Measurements from ENCODE around the gene PRICKLE4. TPM values are rescaled to one million over a fixed set of nuclear protein-coding genes. Genes with fewer than 3 reads are reported as not detected.

Gene PRICKLE4
- total and polyA plus RNA-seq, 2 of the 4 experiments (the other 2 are of a cell fraction): 0.72 TPM; not detected in 1

DNA sequence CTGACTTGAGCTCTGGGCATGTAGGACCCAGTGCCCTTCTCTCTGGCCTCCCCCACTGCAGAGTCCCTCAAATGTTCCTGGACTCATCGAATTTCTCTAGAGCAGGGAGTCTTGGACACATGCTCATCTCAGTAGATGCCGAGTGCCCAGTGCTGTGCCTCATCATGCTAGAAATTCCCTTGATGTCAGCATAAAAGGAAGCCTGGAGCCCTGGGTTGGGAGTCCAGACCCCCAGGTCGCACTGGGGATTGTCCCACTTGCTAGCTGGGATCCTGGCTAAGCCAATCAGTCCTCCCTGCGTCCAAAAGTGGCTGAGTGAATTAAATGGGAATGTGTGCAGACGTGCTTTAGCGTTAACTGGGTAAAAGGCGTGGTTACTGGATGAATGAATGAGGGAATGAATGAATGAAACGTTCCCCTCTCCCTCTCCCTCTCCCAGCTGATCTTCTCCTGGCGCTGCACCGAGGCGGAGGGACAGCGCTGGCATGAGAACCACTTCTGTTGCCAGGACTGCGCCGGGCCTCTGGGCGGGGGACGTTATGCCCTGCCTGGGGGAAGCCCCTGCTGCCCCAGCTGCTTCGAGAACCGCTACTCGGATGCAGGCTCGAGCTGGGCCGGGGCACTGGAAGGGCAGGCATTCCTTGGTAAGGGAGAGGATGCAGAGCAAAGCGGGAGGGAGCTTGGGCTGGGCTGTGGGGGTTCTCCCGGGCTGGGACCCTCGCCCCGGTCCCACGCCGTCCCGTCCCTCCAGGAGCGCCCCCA is 5.3 kb downstream of the PRICKLE4 start:
- Histone ChIP-seq H2BK120ac (ENCODE audit: low read depth, low read length) (peak overlapping the region; percentile 46; the same call in 1 of the 2 replicates), H4K5ac (ENCODE audit: low read depth, low read length) (peak overlapping the region; percentile 52), H3K27me3 (ENCODE audit: control insufficient read depth, insufficient read depth, low read length) (no peaks in the 10 kb centered on the region), H3K27ac (ENCODE audit: insufficient read depth, low read length) (peak overlapping the region; percentile 42), H3K18ac (ENCODE audit: low read depth, low read length) (no peak overlapping the region), H3K14ac (replicated peaks; ENCODE audit: low read depth, low read length) (peak overlapping the region; percentile 58), H3K4me3 (ENCODE audit: insufficient read depth, low read depth, low read length) (peak overlapping the region; percentile 97), H2BK20ac (ENCODE audit: low read depth, low read length) (no peak overlapping the region), H3K4me1 (ENCODE audit: control insufficient read depth, insufficient read depth, low read length) (peaks cover 11% of the 10 kb centered on the region), H3K9me1 (ENCODE audit: insufficient read depth, low read length) (peaks cover 3% of the 10 kb centered on the region; the same call in 1 of the 2 replicates), H4K8ac (ENCODE audit: low read depth in 2 of 2, low read length in 2 of 2) (peak overlapping the region; percentile 13 to 66; a peak in 2 of 4 replicates), H4K91ac (ENCODE audit: insufficient read depth, low read depth, low read length) (peak overlapping the region; percentile 84), H3K36me3 (ENCODE audit: control insufficient read depth, insufficient read depth, low read length) (peaks cover 10% of the 10 kb centered on the region), H2BK15ac (ENCODE audit: low read depth, low read length) (no peak overlapping the region), H4K20me1 (ENCODE audit: insufficient read depth, low read length) (no peaks in the 10 kb centered on the region), H3K4ac (ENCODE audit: low read depth, low read length) (peak overlapping the region; percentile 72), H3K9me3 (ENCODE audit: control insufficient read depth, insufficient read depth, low read length) (no peaks in the 10 kb centered on the region), H3K56ac (ENCODE audit: extremely low read depth, insufficient read depth, low read length) (no peak overlapping the region), H3K23ac (ENCODE audit: low read depth, low read length) (peak overlapping the region; percentile 98), H2AFZ (replicated peaks; ENCODE audit: low read length, poor library complexity) (peak overlapping the region; percentile 94), H3K4me2 (ENCODE audit: low read depth, low read length) (peak overlapping the region; percentile 87), H2BK5ac (ENCODE audit: low read depth, low read length, poor library complexity, severe bottlenecking) (peak overlapping the region; percentile 7), H2AK5ac (ENCODE audit: low read depth, low read length) (peak overlapping the region; percentile 75; the same call in 1 of the 2 replicates), H3K79me1 (ENCODE audit: low read depth in 1 of 2, low read length in 2 of 2) (peaks cover 22 to 38% of the 10 kb centered on the region in 2 experiments), H2AK9ac (replicated peaks; ENCODE audit: low read depth, low read length, poor library complexity) (peak overlapping the region; percentile 93), H3K9ac (ENCODE audit: low read depth, low read length) (peak overlapping the region; percentile 53)
- dilution Hi-C loops (cut with HindIII; ENCODE audit: low sequenced_read_pairs, unreplicated experiment): no loop called here
- WGBS, 2 experiments (ENCODE audit: extremely low coverage in 2 of 2, insufficient read length in 1 of 2): 10% methylated on average over 8 of the region's 29 CpGs; no CpG with 5 or more reads in 1 of the 2 experiments
- ATAC-seq (ENCODE audit: low read depth): peak; percentile 34
- CTCF ChIA-PET: interaction anchor here (0.5 to 2.9 kb wide), 8 partner anchors 22 to 686 kb away, joined by 3 to 9 read pairs (median 4); no protein-coding TSS in a partner anchor
- intact Hi-C loops (cut with micrococcal nuclease): loop anchor here (2.0 to 10.0 kb wide), 3 partner anchors 135 to 429 kb away; partner anchors contain the start of genes BYSL, MED20 and MRPS10
- TF ChIP-seq MAZ (IDR thresholded peaks at IDR 0.05; ENCODE audit: borderline replicate concordance, low read depth, low read length): no peak
- TF ChIP-seq MAFK (IDR thresholded peaks at IDR 0.05; ENCODE audit: low read depth, low read length): peak; percentile 49; the same call in 1 of the 2 replicates
- BruUV-seq (replicated peaks): no TSS peak
- POLR2A ChIA-PET (ENCODE audit: unreplicated experiment): no interaction called here
- in situ Hi-C loops (cut with MboI; ENCODE audit: low sequenced_read_pairs): loop anchor here (10.0 kb wide), 1 partner anchor 149 kb away; no protein-coding TSS in a partner anchor
- DNase-seq: no peak
